Breast epithelium (tissue), 3 donors: ENCODE results near the gene TKTL1.

Experiments
- POLR2A ChIP-seq: fragments of 450-650 bp; IDR thresholded peaks from one replicate; pipeline ENCODE4 v1.6.1; 2016; ENCODE audit warnings: antibody characterized with exemption, mild to moderate bottlenecking, moderate library complexity
- TF ChIP-seq, protein P1 (sequence below), 3 donors: fragments of 450-650 bp; IDR thresholded peaks; one replicate each; pipeline ENCODE4 v1.5.1; 2016 to 2017; ENCODE audit warnings: antibody characterized with exemption in 3 of 3, mild to moderate bottlenecking in 3 of 3, moderate library complexity in 3 of 3

DNA sequence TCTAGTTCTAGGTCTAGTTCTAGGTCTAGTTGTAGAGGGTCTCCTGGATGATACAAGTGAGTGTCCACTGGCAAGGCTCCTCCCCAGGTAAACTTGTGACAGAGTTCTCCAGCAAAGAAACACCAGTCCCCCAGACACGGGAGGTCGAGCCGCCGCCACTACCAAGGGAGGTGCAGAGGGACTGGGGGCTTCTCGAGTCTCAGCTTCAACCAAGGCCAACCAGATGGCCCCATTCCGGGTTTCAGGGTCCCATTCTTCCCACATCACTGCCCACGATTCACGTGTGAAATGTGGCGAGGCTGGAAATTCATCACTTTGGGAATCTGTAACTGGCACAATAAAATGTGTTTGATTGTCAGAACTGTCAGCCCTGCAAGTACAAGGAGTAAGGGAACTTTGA lies 37.5 kb downstream of the TKTL1 start:
- TF ChIP-seq, protein P1, sequence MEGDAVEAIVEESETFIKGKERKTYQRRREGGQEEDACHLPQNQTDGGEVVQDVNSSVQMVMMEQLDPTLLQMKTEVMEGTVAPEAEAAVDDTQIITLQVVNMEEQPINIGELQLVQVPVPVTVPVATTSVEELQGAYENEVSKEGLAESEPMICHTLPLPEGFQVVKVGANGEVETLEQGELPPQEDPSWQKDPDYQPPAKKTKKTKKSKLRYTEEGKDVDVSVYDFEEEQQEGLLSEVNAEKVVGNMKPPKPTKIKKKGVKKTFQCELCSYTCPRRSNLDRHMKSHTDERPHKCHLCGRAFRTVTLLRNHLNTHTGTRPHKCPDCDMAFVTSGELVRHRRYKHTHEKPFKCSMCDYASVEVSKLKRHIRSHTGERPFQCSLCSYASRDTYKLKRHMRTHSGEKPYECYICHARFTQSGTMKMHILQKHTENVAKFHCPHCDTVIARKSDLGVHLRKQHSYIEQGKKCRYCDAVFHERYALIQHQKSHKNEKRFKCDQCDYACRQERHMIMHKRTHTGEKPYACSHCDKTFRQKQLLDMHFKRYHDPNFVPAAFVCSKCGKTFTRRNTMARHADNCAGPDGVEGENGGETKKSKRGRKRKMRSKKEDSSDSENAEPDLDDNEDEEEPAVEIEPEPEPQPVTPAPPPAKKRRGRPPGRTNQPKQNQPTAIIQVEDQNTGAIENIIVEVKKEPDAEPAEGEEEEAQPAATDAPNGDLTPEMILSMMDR (IDR thresholded peaks at IDR 0.05) = no peak
- no peak for TF ChIP-seq POLR2A
